Stimulated activated CD8-positive, alpha-beta memory T cell treated with anti-CD3 and anti-CD28 coated beads, Interleukin-7, amount 100 ng/mL, for 1 hour (primary cell): Measurements from ENCODE around the gene GORASP1.

Source experiments
- DNase-seq, 2 donors: peaks; one replicate each; pipeline ENCODE4 v3.0.0-alpha.2; 2020; ENCODE audit warnings: low read depth in 2 of 2

Gene GORASP1

GRCh38 chr3:39125841-39126500 lies 18.5 kb upstream of the GORASP1 start:
- no peak for DNase-seq

- no peak for DNase-seq
Observed at GRCh38 chr3:39124876-39125840, 17.7 kb upstream of the GORASP1 start.

- DNase-seq = no peak
Observed at GRCh38 chr3:39122813-39123212, 15.4 kb upstream of the GORASP1 start.

GRCh38 chr3:39121621-39122020 lies 14.2 kb upstream of the GORASP1 start:
- DNase-seq = no peak

- no peak for DNase-seq
Observed at GRCh38 chr3:39118931-39119660, 11.7 kb upstream of the GORASP1 start.

GRCh38 chr3:39118079-39118478 lies 10.7 kb upstream of the GORASP1 start:
- DNase-seq = no peak

GRCh38 chr3:39115870-39116269 lies 8.4 kb upstream of the GORASP1 start:
- no peak for DNase-seq

- no peak for DNase-seq
Observed at GRCh38 chr3:39114456-39114855, 7.0 kb upstream of the GORASP1 start.

GRCh38 chr3:39113291-39113690 lies 5.9 kb upstream of the GORASP1 start:
- DNase-seq = no peak

GRCh38 chr3:39112535-39112934 lies 5.1 kb upstream of the GORASP1 start:
- DNase-seq = no peak

GRCh38 chr3:39112113-39112512 lies 4.7 kb upstream of the GORASP1 start:
- DNase-seq = no peak

GRCh38 chr3:39110041-39110639 lies 2.7 kb upstream of the GORASP1 start:
- DNase-seq = no peak

GRCh38 chr3:39109086-39109485 lies 1.7 kb upstream of the GORASP1 start:
- DNase-seq = no peak

- DNase-seq = no peak
Observed at GRCh38 chr3:39108200-39108710, 828 bp upstream of the GORASP1 start.

GRCh38 chr3:39106851-39107387 lies 508 bp downstream of the GORASP1 start:
- DNase-seq = no peak

- DNase-seq = no peak
Observed at GRCh38 chr3:39106281-39106811, 1.1 kb downstream of the GORASP1 start.

GRCh38 chr3:39105687-39106063 lies 1.8 kb downstream of the GORASP1 start:
- DNase-seq = no peak

GRCh38 chr3:39104961-39105686 lies 2.3 kb downstream of the GORASP1 start:
- no peak for DNase-seq

- no peak for DNase-seq
Observed at GRCh38 chr3:39103791-39104552, 3.5 kb downstream of the GORASP1 start.

- DNase-seq = no peak
Observed at GRCh38 chr3:39103324-39103693, 4.1 kb downstream of the GORASP1 start.
